ENCODE measurements around the gene CTNNA3. TPM values are rescaled to one million over a fixed set of nuclear protein-coding genes. Genes with fewer than 3 reads are reported as not detected.
A peak's percentile ranks its signal among the peaks of the same experiment; 100 is the strongest.

Gene CTNNA3
- total and polyA plus RNA-seq, 5 donors from 2014 or later = not detected

- Histone ChIP-seq H3K4me1 (ENCODE audit: control insufficient read depth, insufficient read depth, low read length, poor library complexity, severe bottlenecking) (no peaks in the 10 kb centered on the region), H3K36me3 (ENCODE audit: control insufficient read depth, insufficient read depth, low read length) (no peaks in the 10 kb centered on the region), H3K27me3 (ENCODE audit: control insufficient read depth, insufficient read depth, low read length) (no peaks in the 10 kb centered on the region), H3K27ac (ENCODE audit: insufficient read depth, low read length, poor library complexity, severe bottlenecking) (no peak overlapping the region), H3K4me3 (ENCODE audit: low read depth, low read length) (no peak overlapping the region), H3K9me3 (ENCODE audit: control insufficient read depth in 2 of 2, low read length in 2 of 2) (no peaks in the 10 kb centered on the region)
- DNase-seq = no peak
- Mint-ChIP-seq H3K9me3 (peaks cover 0 to 1% (median 0%) of the 10 kb centered on the region in 7 donors), H3K36me3 (no peaks in the 10 kb centered on the region), H3K4me3 (no peak overlapping the region), H3K27me3 (no peaks in the 10 kb centered on the region), H3K4me1 (no peaks in the 10 kb centered on the region), H3K27ac (no peak overlapping the region)
- ATAC-seq (ENCODE audit: low read depth in 2 of 2) = no peak
These were observed 1508.8 kb downstream of the CTNNA3 start for GRCh38 chr10:66187053-66187733.

- Histone ChIP-seq H3K9me3 (ENCODE audit: control insufficient read depth in 2 of 2, low read length in 2 of 2) (no peaks in the 10 kb centered on the region), H3K4me3 (ENCODE audit: low read depth, low read length) (no peak overlapping the region), H3K36me3 (ENCODE audit: control insufficient read depth, insufficient read depth, low read length) (no peaks in the 10 kb centered on the region), H3K27me3 (ENCODE audit: control insufficient read depth, insufficient read depth, low read length) (no peaks in the 10 kb centered on the region), H3K4me1 (ENCODE audit: control insufficient read depth, insufficient read depth, low read length, poor library complexity, severe bottlenecking) (no peaks in the 10 kb centered on the region), H3K27ac (ENCODE audit: insufficient read depth, low read length, poor library complexity, severe bottlenecking) (no peak overlapping the region)
- no peaks in the 10 kb centered on the region for H3K36me3 Mint-ChIP-seq
- no peak overlapping the region for H3K4me3 Mint-ChIP-seq
- no peaks in the 10 kb centered on the region for H3K27me3 Mint-ChIP-seq
- peaks cover 0 to 1% (median 0%) of the 10 kb centered on the region in 7 donors for H3K9me3 Mint-ChIP-seq
- ATAC-seq (ENCODE audit: low read depth in 2 of 2) (no peak), DNase-seq (no peak)
- H3K27ac Mint-ChIP-seq = no peak overlapping the region
- H3K4me1 Mint-ChIP-seq = peaks cover 0 to 6% (median 3%) of the 10 kb centered on the region in 4 donors
These were observed 1513.0 kb downstream of the CTNNA3 start for GRCh38 chr10:66183028-66183427.

GRCh38 chr10:66180581-66181318, 1515.2 kb downstream of the CTNNA3 start:
- Mint-ChIP-seq H3K4me1 (peaks cover 0 to 6% (median 3%) of the 10 kb centered on the region in 4 donors), H3K4me3 (no peak overlapping the region), H3K27me3 (no peaks in the 10 kb centered on the region), H3K9me3 (peaks cover 0 to 1% (median 0%) of the 10 kb centered on the region in 7 donors), H3K36me3 (no peaks in the 10 kb centered on the region), H3K27ac (no peak overlapping the region)
- no peaks in the 10 kb centered on the region for H3K4me1 ChIP-seq (ENCODE audit: control insufficient read depth, insufficient read depth, low read length, poor library complexity, severe bottlenecking)
- no peak overlapping the region for H3K4me3 ChIP-seq (ENCODE audit: low read depth, low read length)
- H3K27ac ChIP-seq (ENCODE audit: insufficient read depth, low read length, poor library complexity, severe bottlenecking) = no peak overlapping the region
- ATAC-seq (ENCODE audit: low read depth in 2 of 2) (peak; percentile 55 to 70), DNase-seq (peak in 2 of 3 donors; percentile 41 to 69)
- no peaks in the 10 kb centered on the region for H3K36me3 ChIP-seq (ENCODE audit: control insufficient read depth, insufficient read depth, low read length)
- no peaks in the 10 kb centered on the region for H3K27me3 ChIP-seq (ENCODE audit: control insufficient read depth, insufficient read depth, low read length)
- no peaks in the 10 kb centered on the region for H3K9me3 ChIP-seq (ENCODE audit: control insufficient read depth in 2 of 2, low read length in 2 of 2)

GRCh38 chr10:66180021-66180420, 1516.0 kb downstream of the CTNNA3 start:
- Histone ChIP-seq H3K4me1 (ENCODE audit: control insufficient read depth, insufficient read depth, low read length, poor library complexity, severe bottlenecking) (no peaks in the 10 kb centered on the region), H3K27ac (ENCODE audit: insufficient read depth, low read length, poor library complexity, severe bottlenecking) (no peak overlapping the region), H3K4me3 (ENCODE audit: low read depth, low read length) (no peak overlapping the region), H3K36me3 (ENCODE audit: control insufficient read depth, insufficient read depth, low read length) (no peaks in the 10 kb centered on the region), H3K27me3 (ENCODE audit: control insufficient read depth, insufficient read depth, low read length) (no peaks in the 10 kb centered on the region), H3K9me3 (ENCODE audit: control insufficient read depth in 2 of 2, low read length in 2 of 2) (no peaks in the 10 kb centered on the region)
- ATAC-seq (ENCODE audit: low read depth in 2 of 2) (no peak), DNase-seq (no peak)
- H3K27me3 Mint-ChIP-seq = no peaks in the 10 kb centered on the region
- no peak overlapping the region for H3K4me3 Mint-ChIP-seq
- H3K36me3 Mint-ChIP-seq = no peaks in the 10 kb centered on the region
- peaks cover 0 to 1% (median 0%) of the 10 kb centered on the region in 7 donors for H3K9me3 Mint-ChIP-seq
- no peak overlapping the region for H3K27ac Mint-ChIP-seq
- peaks cover 0 to 6% (median 3%) of the 10 kb centered on the region in 4 donors for H3K4me1 Mint-ChIP-seq

GRCh38 chr10:66176772-66177171, 1519.2 kb downstream of the CTNNA3 start:
- Mint-ChIP-seq H3K27me3 (no peaks in the 10 kb centered on the region), H3K4me1 (peaks cover 0 to 6% (median 3%) of the 10 kb centered on the region in 4 donors), H3K9me3 (peaks cover 0 to 1% (median 0%) of the 10 kb centered on the region in 7 donors), H3K27ac (no peak overlapping the region), H3K36me3 (no peaks in the 10 kb centered on the region), H3K4me3 (no peak overlapping the region)
- H3K27ac ChIP-seq (ENCODE audit: insufficient read depth, low read length, poor library complexity, severe bottlenecking) = no peak overlapping the region
- ATAC-seq (ENCODE audit: low read depth in 2 of 2) (no peak), DNase-seq (no peak)
- H3K4me1 ChIP-seq (ENCODE audit: control insufficient read depth, insufficient read depth, low read length, poor library complexity, severe bottlenecking) = no peaks in the 10 kb centered on the region
- H3K27me3 ChIP-seq (ENCODE audit: control insufficient read depth, insufficient read depth, low read length) = no peaks in the 10 kb centered on the region
- no peaks in the 10 kb centered on the region for H3K36me3 ChIP-seq (ENCODE audit: control insufficient read depth, insufficient read depth, low read length)
- H3K9me3 ChIP-seq (ENCODE audit: control insufficient read depth in 2 of 2, low read length in 2 of 2) = no peaks in the 10 kb centered on the region
- H3K4me3 ChIP-seq (ENCODE audit: low read depth, low read length) = no peak overlapping the region

- H3K9me3 Mint-ChIP-seq = peaks cover 0 to 3% (median 2%) of the 10 kb centered on the region in 7 donors
- Histone ChIP-seq H3K4me3 (ENCODE audit: low read depth, low read length) (no peak overlapping the region), H3K27ac (ENCODE audit: insufficient read depth, low read length, poor library complexity, severe bottlenecking) (no peak overlapping the region), H3K4me1 (ENCODE audit: control insufficient read depth, insufficient read depth, low read length, poor library complexity, severe bottlenecking) (no peaks in the 10 kb centered on the region), H3K36me3 (ENCODE audit: control insufficient read depth, insufficient read depth, low read length) (no peaks in the 10 kb centered on the region), H3K27me3 (ENCODE audit: control insufficient read depth, insufficient read depth, low read length) (no peaks in the 10 kb centered on the region), H3K9me3 (ENCODE audit: control insufficient read depth in 2 of 2, low read length in 2 of 2) (no peaks in the 10 kb centered on the region)
- no peaks in the 10 kb centered on the region for H3K36me3 Mint-ChIP-seq
- no peak overlapping the region for H3K27ac Mint-ChIP-seq
- H3K4me1 Mint-ChIP-seq = no peaks in the 10 kb centered on the region
- H3K27me3 Mint-ChIP-seq = no peaks in the 10 kb centered on the region
- ATAC-seq (ENCODE audit: low read depth in 2 of 2) (no peak), DNase-seq (no peak)
- no peak overlapping the region for H3K4me3 Mint-ChIP-seq
These were observed 1528.2 kb downstream of the CTNNA3 start for GRCh38 chr10:66167816-66168215.

- no peak overlapping the region for H3K4me3 Mint-ChIP-seq
- Histone ChIP-seq H3K4me3 (ENCODE audit: low read depth, low read length) (no peak overlapping the region), H3K36me3 (ENCODE audit: control insufficient read depth, insufficient read depth, low read length) (no peaks in the 10 kb centered on the region), H3K27ac (ENCODE audit: insufficient read depth, low read length, poor library complexity, severe bottlenecking) (no peak overlapping the region), H3K4me1 (ENCODE audit: control insufficient read depth, insufficient read depth, low read length, poor library complexity, severe bottlenecking) (no peaks in the 10 kb centered on the region), H3K27me3 (ENCODE audit: control insufficient read depth, insufficient read depth, low read length) (no peaks in the 10 kb centered on the region), H3K9me3 (ENCODE audit: control insufficient read depth in 2 of 2, low read length in 2 of 2) (no peaks in the 10 kb centered on the region)
- H3K27me3 Mint-ChIP-seq = no peaks in the 10 kb centered on the region
- H3K4me1 Mint-ChIP-seq = no peaks in the 10 kb centered on the region
- peaks cover 0 to 5% (median 3%) of the 10 kb centered on the region in 7 donors for H3K9me3 Mint-ChIP-seq
- no peaks in the 10 kb centered on the region for H3K36me3 Mint-ChIP-seq
- no peak for DNase-seq
- no peak for ATAC-seq (ENCODE audit: low read depth in 2 of 2)
- no peak overlapping the region for H3K27ac Mint-ChIP-seq
These were observed 1533.3 kb downstream of the CTNNA3 start for GRCh38 chr10:66162560-66163143.
